ENCODE measurements around the gene ATF6.

Gene ATF6

DNA sequence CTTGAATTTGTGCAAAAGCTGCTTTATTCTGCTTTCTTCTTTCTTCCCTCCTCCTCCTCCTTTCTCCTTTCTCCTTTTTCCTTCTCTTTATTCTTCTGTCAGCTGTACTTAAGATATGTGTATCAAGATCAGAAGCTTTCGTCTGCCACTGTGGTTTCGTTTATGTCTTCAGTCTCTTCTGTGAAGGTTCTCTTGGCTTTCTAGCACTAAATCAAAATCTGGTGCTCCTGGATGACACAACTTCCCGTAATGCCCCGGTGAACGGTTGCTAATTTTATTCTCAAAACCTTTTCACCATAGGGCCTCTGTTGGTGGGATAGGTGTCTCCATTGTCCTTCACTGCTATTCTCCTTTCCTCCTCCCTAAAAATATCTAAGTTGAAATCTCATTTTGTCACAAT is 5.0 kb downstream of the ATF6 start:
- H3K4me3 ChIP-seq (ENCODE audit: control insufficient read depth, low read depth, low read length): no peak overlapping the region
- no peak for DNase-seq (ENCODE audit: low read depth)
- TF ChIP-seq, protein P1, sequence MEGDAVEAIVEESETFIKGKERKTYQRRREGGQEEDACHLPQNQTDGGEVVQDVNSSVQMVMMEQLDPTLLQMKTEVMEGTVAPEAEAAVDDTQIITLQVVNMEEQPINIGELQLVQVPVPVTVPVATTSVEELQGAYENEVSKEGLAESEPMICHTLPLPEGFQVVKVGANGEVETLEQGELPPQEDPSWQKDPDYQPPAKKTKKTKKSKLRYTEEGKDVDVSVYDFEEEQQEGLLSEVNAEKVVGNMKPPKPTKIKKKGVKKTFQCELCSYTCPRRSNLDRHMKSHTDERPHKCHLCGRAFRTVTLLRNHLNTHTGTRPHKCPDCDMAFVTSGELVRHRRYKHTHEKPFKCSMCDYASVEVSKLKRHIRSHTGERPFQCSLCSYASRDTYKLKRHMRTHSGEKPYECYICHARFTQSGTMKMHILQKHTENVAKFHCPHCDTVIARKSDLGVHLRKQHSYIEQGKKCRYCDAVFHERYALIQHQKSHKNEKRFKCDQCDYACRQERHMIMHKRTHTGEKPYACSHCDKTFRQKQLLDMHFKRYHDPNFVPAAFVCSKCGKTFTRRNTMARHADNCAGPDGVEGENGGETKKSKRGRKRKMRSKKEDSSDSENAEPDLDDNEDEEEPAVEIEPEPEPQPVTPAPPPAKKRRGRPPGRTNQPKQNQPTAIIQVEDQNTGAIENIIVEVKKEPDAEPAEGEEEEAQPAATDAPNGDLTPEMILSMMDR (conservative IDR thresholded peaks at IDR 0.05; ENCODE audit: control insufficient read depth, insufficient read depth, low read depth, low read length): no peak

DNA sequence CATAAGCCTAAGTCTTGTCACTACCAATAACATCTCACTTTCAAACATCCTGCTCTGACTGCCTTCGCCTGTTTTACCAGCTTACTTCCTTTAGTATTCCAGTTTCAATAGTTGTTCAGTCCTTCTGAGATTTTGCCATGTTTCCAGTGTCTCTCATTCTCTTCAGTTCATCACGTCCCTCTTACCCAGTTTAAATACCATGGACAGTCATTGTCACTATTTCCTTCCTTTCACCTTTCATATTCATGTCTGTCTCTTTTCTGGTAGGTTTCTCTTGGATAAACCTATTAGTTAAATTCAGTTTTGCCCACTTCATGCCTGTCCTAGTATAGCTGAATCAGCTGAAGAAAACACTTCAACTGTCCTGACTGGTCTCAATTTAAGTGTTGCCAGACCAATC is 5.9 kb downstream of the ATF6 start:
- DNase-seq (ENCODE audit: low read depth): no peak

DNA sequence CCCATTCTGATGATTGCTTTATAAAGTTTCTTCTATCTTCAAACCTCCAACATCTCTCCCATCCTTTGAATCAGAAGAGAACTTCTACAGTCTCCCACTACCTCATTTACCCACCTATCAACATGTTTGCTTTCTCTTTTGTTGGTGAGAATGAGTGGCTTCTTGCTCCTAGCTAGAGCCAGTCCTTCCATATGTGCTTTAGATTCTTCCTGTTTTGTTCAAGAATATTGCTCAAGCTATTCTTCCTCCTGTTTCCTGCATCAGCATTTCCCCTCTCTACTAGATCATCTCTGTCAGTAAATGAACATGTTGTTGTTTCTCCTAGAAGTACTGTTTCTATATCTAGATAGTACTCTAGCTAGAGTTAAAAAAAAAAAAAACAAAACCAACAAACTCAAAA is 6.3 kb downstream of the ATF6 start:
- H3K4me3 ChIP-seq (ENCODE audit: control insufficient read depth, low read depth, low read length): no peak overlapping the region
- DNase-seq (ENCODE audit: low read depth): no peak
- TF ChIP-seq, protein P1 (conservative IDR thresholded peaks at IDR 0.05; ENCODE audit: control insufficient read depth, insufficient read depth, low read depth, low read length): no peak

More for the DNA sequence above, 5.9 kb downstream of the ATF6 start:
- H3K4me3 ChIP-seq (ENCODE audit: control insufficient read depth, low read depth, low read length): no peak overlapping the region
- TF ChIP-seq, protein P1 (conservative IDR thresholded peaks at IDR 0.05; ENCODE audit: control insufficient read depth, insufficient read depth, low read depth, low read length): no peak

DNA sequence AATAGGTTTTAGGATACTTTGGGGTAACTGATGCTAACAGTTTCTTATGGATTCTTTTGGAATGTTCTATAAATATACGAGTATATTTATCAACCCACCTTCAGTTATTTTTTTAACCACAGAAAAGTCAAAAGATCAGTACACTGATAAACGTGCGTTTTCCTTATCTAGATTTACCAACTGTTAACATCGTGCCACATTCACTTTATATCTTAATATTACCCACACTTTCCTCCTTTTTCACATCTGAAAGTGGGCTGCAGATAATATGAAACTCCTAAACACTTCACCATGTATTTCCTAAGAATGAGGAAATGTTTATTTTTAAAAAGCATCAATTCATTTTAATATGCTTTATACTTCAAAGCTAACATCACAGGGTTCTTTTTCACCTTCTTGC is 7.7 kb downstream of the ATF6 start:
- TF ChIP-seq, protein P1 (conservative IDR thresholded peaks at IDR 0.05; ENCODE audit: control insufficient read depth, insufficient read depth, low read depth, low read length): no peak
- H3K4me3 ChIP-seq (ENCODE audit: control insufficient read depth, low read depth, low read length): no peak overlapping the region
- DNase-seq (ENCODE audit: low read depth): no peak

DNA sequence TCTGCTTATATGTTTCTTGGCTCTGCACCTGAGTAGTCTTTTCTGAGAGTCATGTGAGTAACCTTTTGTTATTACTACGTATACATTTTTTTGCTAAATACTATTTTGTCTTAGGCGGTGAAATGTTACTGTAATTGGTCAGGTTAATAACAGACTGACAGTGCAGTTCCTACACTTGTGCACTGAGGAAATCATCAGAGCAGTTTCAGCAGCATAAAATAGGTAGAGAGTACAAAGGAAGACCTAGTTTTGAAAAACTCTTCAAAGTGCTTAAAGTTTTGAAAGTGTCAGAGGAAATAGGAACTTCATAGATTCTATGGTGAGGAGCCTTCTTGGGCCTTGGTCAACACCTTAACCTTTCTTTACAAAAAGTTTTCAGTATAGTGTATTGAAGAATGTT is 11.1 kb downstream of the ATF6 start:
- TF ChIP-seq, protein P1 (conservative IDR thresholded peaks at IDR 0.05; ENCODE audit: control insufficient read depth, insufficient read depth, low read depth, low read length): no peak
- DNase-seq (ENCODE audit: low read depth): no peak
- no peak overlapping the region for H3K4me3 ChIP-seq (ENCODE audit: control insufficient read depth, low read depth, low read length)

DNA sequence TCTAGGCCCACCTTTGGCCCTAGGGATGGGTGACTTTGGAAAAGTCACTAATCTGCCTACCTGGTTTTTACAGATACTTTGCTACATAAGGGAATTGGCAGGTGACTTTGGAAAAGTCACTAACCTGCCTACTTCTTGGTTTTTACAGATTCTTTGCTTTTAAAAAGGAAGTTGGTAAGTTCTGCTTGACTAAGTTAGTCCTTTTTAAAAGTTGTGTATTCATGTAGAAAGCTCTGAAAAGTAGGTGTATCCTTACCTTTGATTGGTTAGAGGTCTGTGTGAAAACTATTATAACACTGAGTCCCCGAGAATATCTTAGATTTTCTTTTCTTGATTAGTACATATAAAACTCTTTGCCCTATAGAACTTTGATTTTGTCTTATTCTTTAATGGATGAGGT is 12.4 kb downstream of the ATF6 start:
- no peak overlapping the region for H3K4me3 ChIP-seq (ENCODE audit: control insufficient read depth, low read depth, low read length)
- DNase-seq (ENCODE audit: low read depth): no peak
- TF ChIP-seq, protein P1 (conservative IDR thresholded peaks at IDR 0.05; ENCODE audit: control insufficient read depth, insufficient read depth, low read depth, low read length): no peak

DNA sequence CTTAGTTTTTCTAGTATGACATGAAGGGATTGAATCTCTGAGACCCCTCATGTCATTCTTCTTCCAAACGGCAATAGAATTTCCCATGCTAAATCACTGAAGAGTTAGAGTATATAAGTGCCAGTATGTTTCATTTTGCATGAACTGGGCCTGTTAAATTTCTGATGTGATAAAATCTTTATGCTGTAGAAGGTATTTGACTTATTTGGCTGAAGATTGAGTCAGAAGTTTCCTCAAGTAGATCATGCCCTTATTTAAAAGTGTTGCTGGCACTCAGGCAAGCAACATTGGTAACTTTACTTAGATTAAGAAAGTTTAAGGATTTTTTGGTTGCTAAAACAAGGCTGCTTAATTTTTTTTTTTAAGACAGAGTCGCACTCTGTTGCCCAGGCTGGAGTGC is 13.3 kb downstream of the ATF6 start:
- DNase-seq (ENCODE audit: low read depth): no peak
- TF ChIP-seq, protein P1 (conservative IDR thresholded peaks at IDR 0.05; ENCODE audit: control insufficient read depth, insufficient read depth, low read depth, low read length): no peak
- H3K4me3 ChIP-seq (ENCODE audit: control insufficient read depth, low read depth, low read length): no peak overlapping the region
